Activated T-helper 1 cell treated with Interleukin-2 at 50 U/mL for 16 hours (primary cell): ENCODE data around the gene CYTH3.

Source experiments
- DNase-seq: peaks from one replicate; pipeline ENCODE4 v3.0.0-alpha.2; 2020; ENCODE audit warnings: low read depth

The CYTH3 gene

DNA sequence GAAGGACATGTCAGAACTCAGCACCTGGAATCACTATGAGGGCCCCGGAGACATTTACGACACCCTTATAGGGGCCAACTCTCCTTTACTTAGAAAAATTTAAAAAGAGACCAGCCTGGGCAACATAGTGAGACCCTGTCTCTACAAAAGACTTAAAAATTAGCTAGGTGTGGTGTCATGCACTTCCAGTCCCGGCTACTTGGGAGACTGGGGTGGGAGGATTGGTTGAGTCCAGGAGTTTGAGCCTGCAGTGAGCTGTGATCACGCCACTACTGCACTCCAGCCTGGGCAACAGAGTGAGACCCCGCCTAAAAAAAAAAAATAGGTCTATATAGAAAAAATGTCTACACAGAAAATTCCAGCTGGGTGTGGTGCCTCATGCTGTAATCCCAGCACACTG lies 7.5 kb upstream of the CYTH3 start:
- no peak for DNase-seq

- DNase-seq: no peak
These were observed 6.9 kb upstream of the CYTH3 start for GRCh38 chr7:6279341-6279740.

GRCh38 chr7:6278749-6279310 lies 6.4 kb upstream of the CYTH3 start:
- no peak for DNase-seq

DNA sequence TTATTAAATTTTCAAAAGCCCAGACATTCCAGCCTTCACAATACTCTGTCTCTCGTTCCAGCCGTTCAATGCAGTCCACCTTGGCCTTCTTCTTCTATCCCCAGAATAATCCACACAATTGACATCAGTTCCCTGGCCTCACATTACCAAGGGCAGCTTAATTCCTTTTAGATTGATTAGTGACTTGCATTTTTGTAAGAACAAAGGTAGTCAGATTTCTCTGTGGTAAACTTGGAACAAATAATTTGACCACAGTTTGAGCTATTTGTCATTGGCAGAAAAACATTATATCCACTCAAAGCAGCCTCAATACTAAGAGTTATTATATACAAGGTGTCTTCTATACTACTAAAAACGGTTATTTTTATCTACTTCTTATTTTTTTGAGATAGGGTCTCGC lies 5.1 kb upstream of the CYTH3 start:
- DNase-seq: no peak

- no peak for DNase-seq
These were observed 4.5 kb upstream of the CYTH3 start for GRCh38 chr7:6276911-6277408.

- DNase-seq: no peak
These were observed 2.3 kb upstream of the CYTH3 start for GRCh38 chr7:6274743-6275142.

DNA sequence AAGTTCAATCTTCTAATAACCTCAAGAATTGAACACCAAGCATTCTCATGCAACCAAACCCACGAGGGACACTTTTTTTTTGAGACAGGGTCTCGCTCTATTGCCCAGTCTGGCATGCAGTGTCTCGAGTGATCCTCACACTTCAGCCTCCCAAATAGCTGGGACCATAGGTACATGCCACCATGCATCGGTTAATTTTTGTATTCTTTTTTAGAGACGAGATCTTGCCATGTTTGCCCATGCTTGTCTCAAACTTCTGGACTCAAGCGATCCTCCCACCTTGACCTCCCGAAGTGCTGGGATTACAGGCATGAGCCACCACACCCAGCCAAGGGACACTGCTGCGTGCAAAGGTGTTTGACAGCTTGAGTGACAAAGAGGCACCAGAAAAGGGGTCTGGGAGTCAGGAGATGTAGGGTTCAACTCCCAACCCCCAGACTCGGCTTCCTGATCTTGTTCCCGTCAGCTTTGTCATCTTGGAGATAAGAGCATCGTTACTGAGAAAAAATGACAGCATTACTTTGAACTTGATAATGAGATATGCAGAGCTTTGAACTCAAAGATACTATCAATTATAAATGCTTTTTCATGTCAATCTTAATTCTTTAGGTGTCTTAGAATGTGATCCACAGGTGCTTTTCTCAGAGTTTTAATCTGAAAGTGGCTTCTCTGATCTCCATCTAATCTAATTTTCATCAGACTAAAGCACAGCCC lies 1.6 kb upstream of the CYTH3 start:
- no peak for DNase-seq

DNA sequence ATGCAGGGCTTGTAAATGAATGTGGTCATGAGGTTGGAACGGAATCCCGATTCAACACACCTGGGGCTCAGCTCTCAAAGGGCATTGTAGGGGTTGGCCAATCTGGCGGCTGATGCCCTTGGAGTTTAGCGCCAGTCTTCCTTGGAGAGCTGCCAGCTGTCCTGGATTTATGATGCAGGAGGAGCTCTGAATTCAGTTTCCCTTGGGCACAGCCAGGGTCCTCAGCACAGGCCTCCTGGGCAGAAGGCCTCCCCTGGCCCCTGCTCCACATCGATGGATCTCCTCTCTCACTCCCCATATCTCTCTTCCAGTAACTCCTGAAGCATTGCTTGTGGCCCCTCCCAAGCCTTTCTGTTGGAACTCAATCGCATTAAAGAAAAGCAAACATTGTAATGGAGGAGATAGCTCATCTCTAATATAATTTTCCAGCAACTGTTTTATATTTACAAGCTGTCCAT lies 985 bp upstream of the CYTH3 start:
- DNase-seq: no peak

- no peak for DNase-seq
These were observed 557 bp downstream of the CYTH3 start for GRCh38 chr7:6271694-6272440.

- DNase-seq: peak; percentile 17
These were observed 1.3 kb downstream of the CYTH3 start for GRCh38 chr7:6271060-6271658.

DNA sequence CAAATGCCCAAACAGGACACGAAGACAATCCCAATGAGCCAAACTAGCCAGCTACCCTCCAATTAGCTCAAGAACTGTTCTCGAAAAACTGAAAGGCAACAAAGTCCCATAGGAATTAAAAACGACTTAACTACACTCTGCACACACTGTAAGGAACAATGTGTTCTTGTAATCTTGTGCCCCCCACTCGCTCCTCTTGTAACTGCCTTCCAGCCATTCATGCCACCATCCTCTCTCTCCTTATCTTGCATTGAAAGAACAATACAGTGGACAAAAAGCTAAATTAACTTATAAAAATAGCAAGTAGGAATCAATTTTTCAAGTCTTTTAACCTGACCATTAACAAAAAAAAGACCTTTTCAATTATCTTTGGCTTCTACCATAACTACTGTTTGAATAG lies 2.9 kb downstream of the CYTH3 start:
- no peak for DNase-seq

GRCh38 chr7:6268907-6269306 lies 3.5 kb downstream of the CYTH3 start:
- no peak for DNase-seq

DNA sequence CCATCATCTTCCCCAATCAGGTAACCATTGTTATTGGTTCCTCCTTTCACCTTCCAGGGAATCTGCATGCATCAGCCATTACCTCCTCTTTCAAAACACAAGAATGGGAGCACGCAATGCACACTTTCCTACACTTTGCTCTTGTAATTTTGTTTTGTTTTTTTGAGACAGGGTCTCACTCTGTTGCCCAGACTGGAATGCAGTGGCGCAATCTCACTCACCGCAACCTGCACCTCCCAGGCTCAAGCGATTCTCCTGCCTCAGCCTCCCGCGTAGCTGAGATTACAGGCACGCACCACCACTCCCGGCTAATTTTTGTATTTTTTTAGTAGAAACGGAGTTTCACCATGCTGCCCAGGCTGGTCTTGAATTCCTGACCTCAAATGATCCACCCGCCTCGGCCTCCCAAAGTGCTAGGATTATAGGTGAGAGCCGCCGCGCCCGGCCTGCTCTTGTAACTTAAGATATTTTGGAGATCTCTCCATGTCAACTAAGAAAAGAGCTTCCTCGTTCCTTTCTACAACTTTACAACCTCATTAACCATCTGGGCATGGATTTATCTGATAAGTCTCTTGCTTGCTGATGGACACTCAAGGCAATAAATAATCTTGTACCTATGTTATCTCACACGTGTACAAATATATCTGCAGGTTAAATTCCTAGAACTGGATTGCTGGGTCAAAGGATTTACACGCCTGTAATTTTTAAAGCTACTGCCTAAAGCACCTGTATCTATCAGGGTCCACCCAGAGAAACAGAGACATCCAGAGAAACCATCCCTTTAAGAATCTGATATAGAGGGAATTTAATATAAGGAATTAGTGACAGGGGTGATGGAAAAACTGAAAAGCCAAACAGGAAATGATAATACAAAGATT lies 4.2 kb downstream of the CYTH3 start:
- DNase-seq: no peak

DNA sequence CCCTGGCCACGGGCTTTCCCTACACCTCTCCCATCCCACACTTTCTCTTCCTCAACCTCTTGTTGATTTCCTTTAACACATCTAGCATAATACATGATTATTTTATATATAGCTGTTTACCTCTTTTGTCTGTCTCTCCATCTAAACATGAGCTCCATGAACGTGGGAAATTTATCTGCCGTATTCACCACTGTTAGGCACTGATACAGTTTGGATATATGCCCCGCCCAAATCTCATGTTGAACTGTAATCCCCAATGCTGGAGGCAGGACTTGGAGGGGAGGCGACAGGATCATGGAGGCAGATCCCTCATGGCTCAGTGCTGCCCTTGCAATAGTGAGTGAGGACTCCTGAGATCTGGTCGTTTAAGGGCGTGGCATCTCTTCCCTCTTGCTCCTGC lies 5.7 kb downstream of the CYTH3 start:
- no peak for DNase-seq

DNA sequence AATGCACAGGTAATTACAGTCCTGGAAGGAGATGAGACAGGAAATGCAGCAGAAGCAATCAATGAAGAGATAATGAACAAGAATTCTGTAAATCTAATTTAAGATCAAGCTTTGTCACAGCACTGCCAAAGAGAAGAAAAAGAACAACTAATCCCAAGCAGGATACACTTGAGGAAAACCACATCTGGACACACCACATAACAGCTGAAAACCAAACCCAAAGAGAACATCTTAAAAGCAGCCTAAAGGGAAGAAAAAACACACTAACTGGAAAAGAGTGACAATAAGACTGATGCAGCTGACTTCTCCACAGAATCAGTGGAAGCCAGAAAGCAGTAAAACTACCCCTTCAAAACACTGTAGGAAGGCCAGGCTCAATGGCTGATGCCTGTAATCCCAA lies 10.2 kb downstream of the CYTH3 start:
- no peak for DNase-seq

- DNase-seq: no peak
These were observed 10.7 kb downstream of the CYTH3 start for GRCh38 chr7:6261699-6262098.

DNA sequence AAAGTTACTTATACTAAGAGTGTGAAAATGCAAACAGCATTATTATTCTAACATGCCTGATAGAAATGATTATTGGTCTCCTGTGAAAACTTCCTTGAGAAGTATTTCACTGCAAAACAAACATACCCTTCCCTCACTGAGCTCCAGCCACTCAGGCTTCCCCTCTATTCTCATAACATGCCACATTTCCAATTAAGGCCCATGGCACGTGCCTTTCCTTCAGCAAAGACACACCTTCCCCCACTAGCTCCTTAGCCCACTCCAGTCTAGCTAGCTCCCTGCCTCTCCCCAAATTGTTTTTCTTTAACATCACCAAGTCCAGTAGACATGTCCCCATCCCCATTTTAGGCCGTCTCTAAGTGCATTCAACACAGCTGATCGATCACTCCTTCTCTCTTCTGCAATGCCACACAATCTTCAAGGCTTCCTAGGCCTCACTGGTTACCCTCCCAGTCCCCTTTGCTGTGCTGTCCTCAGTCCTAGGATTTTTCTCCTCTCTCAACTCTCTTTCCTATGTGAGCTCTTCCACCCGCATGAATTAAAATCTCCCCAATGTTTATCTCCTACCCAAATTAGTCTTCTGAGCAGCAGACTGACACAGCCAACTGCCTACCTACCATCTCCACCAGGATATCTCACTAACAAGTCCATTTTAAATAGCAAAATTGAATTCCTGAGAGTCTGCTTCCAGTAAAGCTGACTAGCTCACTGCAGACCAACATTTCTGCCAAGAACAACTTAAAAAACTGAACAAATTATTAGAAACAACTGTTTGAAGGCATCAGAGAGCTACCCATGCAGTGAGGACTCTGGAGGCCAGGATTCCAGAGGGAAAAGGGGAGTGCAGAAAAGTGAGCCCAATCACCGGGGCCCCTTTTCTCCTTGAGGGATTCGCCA lies 11.9 kb downstream of the CYTH3 start:
- no peak for DNase-seq

DNA sequence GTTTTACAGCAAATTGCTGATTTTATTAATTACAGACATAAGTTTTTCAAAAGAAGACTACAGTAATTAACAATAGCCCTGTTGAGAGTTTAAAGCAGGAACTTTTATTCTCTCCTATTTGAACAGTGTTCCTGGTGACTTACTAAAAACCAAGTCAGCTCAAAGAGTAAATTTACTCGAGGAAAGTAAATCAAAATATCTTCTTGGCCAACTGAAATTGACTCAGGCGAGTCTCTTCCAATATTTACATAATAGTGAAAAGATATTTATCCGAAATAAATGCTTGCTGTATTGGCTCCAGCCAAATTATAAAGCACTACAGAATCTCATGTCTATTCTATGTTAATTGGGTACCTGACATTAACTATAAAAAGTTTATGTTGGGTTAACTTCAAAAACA lies 13.2 kb downstream of the CYTH3 start:
- no peak for DNase-seq

- no peak for DNase-seq
These were observed 13.8 kb downstream of the CYTH3 start for GRCh38 chr7:6258440-6259182.

DNA sequence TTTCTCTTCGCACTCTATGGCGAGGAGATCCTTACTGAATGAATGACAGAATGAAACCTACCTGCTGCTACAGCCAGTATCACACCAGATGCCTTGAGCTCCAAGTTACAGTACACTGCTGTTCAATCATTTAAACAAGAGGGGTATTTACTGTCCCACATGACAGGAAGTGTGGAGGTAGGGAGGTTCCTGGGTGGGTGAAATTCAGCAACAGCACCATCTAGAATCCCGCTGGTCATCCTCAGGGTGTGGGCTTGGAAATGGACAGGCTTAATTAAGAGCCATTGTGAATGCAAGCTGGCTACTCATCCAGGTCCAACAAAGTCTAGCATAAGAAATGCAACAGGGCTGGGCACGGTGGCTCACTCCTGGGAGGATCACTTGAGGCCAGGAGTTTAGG lies 14.7 kb downstream of the CYTH3 start:
- no peak for DNase-seq
